H9 (cell line): ENCODE results near the gene EHBP1L1. TPM values are rescaled to one million over a fixed set of nuclear protein-coding genes. Genes with fewer than 3 reads are reported as not detected.
A peak's percentile ranks its signal among the peaks of the same experiment; 100 is the strongest.

Experiments used
- DNase-seq: peaks from one replicate; pipeline ENCODE4 v3.0.0-alpha.2; 2017
- H2AFZ ChIP-seq: one replicate; pipeline ENCODE4 v1.6.1; 2013; ENCODE audit warnings: mild to moderate bottlenecking, low read length, control low read depth, moderate library complexity
- H2AK5ac ChIP-seq: 2 replicates; pipeline ENCODE4 v1.6.1; 2013; ENCODE audit warnings: low read length, control low read depth, mixed read lengths; ENCODE audit not compliant: insufficient read length
- H2BK120ac ChIP-seq: one replicate; pipeline ENCODE4 v1.6.1; 2013; ENCODE audit warnings: low read depth, mild to moderate bottlenecking, low read length, control low read depth, inconsistent platforms; ENCODE audit not compliant: poor library complexity, severe bottlenecking
- H2BK12ac ChIP-seq: 2 replicates; pipeline ENCODE4 v1.6.1; 2013; ENCODE audit warnings: low read length, control low read depth, mixed read lengths, low read depth; ENCODE audit not compliant: insufficient read length
- H2BK15ac ChIP-seq: 2 replicates; pipeline ENCODE4 v1.6.1; 2013; ENCODE audit warnings: low read depth, low read length, control low read depth
- H2BK20ac ChIP-seq: one replicate; pipeline ENCODE4 v1.6.1; 2013; ENCODE audit warnings: low read depth, mild to moderate bottlenecking, low read length, control low read depth, inconsistent platforms; ENCODE audit not compliant: poor library complexity, severe bottlenecking
- H2BK5ac ChIP-seq: 2 replicates; pipeline ENCODE4 v1.6.1; 2013; ENCODE audit warnings: low read length, control low read depth, mixed read lengths; ENCODE audit not compliant: insufficient read length
- H3K14ac ChIP-seq: 2 replicates; pipeline ENCODE4 v1.6.1; 2013; ENCODE audit warnings: low read length, control low read depth; ENCODE audit not compliant: insufficient read depth
- H3K18ac ChIP-seq: 2 replicates; pipeline ENCODE4 v1.6.1; 2013; ENCODE audit warnings: low read depth, mild to moderate bottlenecking, mixed read lengths, low read length, control low read depth; ENCODE audit not compliant: insufficient read length
- H3K23ac ChIP-seq: 2 replicates; pipeline ENCODE4 v1.6.1; 2013; ENCODE audit warnings: low read length, control low read depth, mixed read lengths, low read depth; ENCODE audit not compliant: insufficient read length
- H3K23me2 ChIP-seq: 2 replicates; pipeline ENCODE4 v1.6.1; 2013; ENCODE audit warnings: low read depth, mild to moderate bottlenecking, mixed read lengths, low read length, control low read depth; ENCODE audit not compliant: insufficient read length, poor library complexity, severe bottlenecking
- H3K27ac ChIP-seq: 2 replicates; pipeline ENCODE4 v1.5.1; 2013; ENCODE audit warnings: low read length, control low read depth, mixed read lengths, low read depth; ENCODE audit not compliant: insufficient read length
- H3K27me3 ChIP-seq: 2 replicates; pipeline ENCODE4 v1.6.1; 2013; ENCODE audit warnings: low read length, control low read depth, inconsistent platforms; ENCODE audit not compliant: insufficient read depth
- H3K4ac ChIP-seq: 2 replicates; pipeline ENCODE4 v1.6.1; 2013; ENCODE audit warnings: low read depth, mild to moderate bottlenecking, control low read depth, inconsistent platforms, low read length, moderate library complexity
- H3K4me1 ChIP-seq: 2 replicates; pipeline ENCODE4 v1.6.1; 2013; ENCODE audit warnings: low read length, control low read depth, inconsistent platforms; ENCODE audit not compliant: insufficient read depth
- H3K4me2 ChIP-seq: 2 replicates; pipeline ENCODE4 v1.6.1; 2013; ENCODE audit warnings: low read length, control low read depth, mixed read lengths; ENCODE audit not compliant: insufficient read length, insufficient read depth
- H3K56ac ChIP-seq: 2 replicates; pipeline ENCODE4 v1.6.1; 2013; ENCODE audit warnings: low read depth, mild to moderate bottlenecking, mixed read lengths, low read length, control low read depth; ENCODE audit not compliant: insufficient read length
- H3K79me1 ChIP-seq: 2 replicates; pipeline ENCODE4 v1.6.1; 2013; ENCODE audit warnings: low read depth, mild to moderate bottlenecking, moderate library complexity, low read length, control low read depth, inconsistent platforms; ENCODE audit not compliant: insufficient read depth, poor library complexity, severe bottlenecking
- H3K79me2 ChIP-seq: 2 replicates; pipeline ENCODE4 v1.6.1; 2013; ENCODE audit warnings: low read length, control low read depth, inconsistent platforms; ENCODE audit not compliant: insufficient read depth
- H3K9ac ChIP-seq: 2 replicates; pipeline ENCODE4 v1.6.1; 2013; ENCODE audit warnings: low read length, control low read depth, mixed read lengths; ENCODE audit not compliant: insufficient read length; ENCODE audit errors: extremely low read depth
- H3K9me3 ChIP-seq: one replicate; pipeline ENCODE4 v1.6.1; 2013; ENCODE audit warnings: low read depth, low read length, inconsistent platforms; ENCODE audit not compliant: control insufficient read depth
- H3T11ph ChIP-seq: one replicate; pipeline ENCODE4 v1.6.1; 2013; ENCODE audit warnings: mild to moderate bottlenecking, low read length, control low read depth, inconsistent platforms
- H4K20me1 ChIP-seq: one replicate; pipeline ENCODE4 v1.6.1; 2013; ENCODE audit not compliant: control insufficient read depth, insufficient read length, insufficient read depth
- H4K5ac ChIP-seq: 2 replicates; pipeline ENCODE4 v1.6.1; 2013; ENCODE audit warnings: low read depth, mild to moderate bottlenecking, mixed read lengths, low read length, control low read depth; ENCODE audit not compliant: insufficient read length
- H4K8ac ChIP-seq: replicated peaks from 2 replicates; pipeline ENCODE4 v1.6.1; 2013; ENCODE audit warnings: low read length, control low read depth, mixed read lengths, low read depth; ENCODE audit not compliant: insufficient read length
- H4K91ac ChIP-seq: 2 replicates; pipeline ENCODE4 v1.6.1; 2013; ENCODE audit warnings: low read depth, mild to moderate bottlenecking, moderate library complexity, mixed read lengths, low read length, control low read depth; ENCODE audit not compliant: insufficient read length
- H3K27ac Mint-ChIP-seq, 3 experiments: 2 replicates in 2 of 3; 3 replicates in 1 of 3; pipeline ENCODE4 v1.8.0; 2020 to 2021; ENCODE audit warnings: mixed read lengths in 3 of 3, mild to moderate bottlenecking in 1 of 3, moderate library complexity in 1 of 3
- H3K27me3 Mint-ChIP-seq: 2 replicates; pipeline ENCODE4 v1.8.0; 2021; ENCODE audit warnings: low read depth, mild to moderate bottlenecking, moderate library complexity, mixed read lengths
- H3K36me3 Mint-ChIP-seq, 3 experiments: 2 replicates in 2 of 3; 3 replicates in 1 of 3; pipeline ENCODE4 v1.8.0; 2020 to 2021; ENCODE audit warnings: low read depth in 3 of 3, mixed read lengths in 3 of 3; ENCODE audit not compliant: insufficient read depth in 1 of 3
- H3K4me1 Mint-ChIP-seq, 2 experiments: 2 replicates each; pipeline ENCODE4 v1.8.0; 2020; ENCODE audit warnings: mixed read lengths in 2 of 2
- H3K4me3 Mint-ChIP-seq, 2 experiments: 2 replicates in 1 of 2; 3 replicates in 1 of 2; pipeline ENCODE4 v1.8.0; 2020 to 2021; ENCODE audit warnings: mild to moderate bottlenecking in 2 of 2, mixed read lengths in 2 of 2, moderate library complexity in 1 of 2
- H3K9me3 Mint-ChIP-seq, 2 experiments: 2 replicates in 1 of 2; 3 replicates in 1 of 2; pipeline ENCODE4 v1.8.0; 2020; ENCODE audit warnings: mild to moderate bottlenecking in 2 of 2, mixed read lengths in 2 of 2, moderate library complexity in 1 of 2
- WGBS: extraction: QIAGEN DNeasy Blood & Tissue Kit; methylation state at CpG from one replicate; pipeline ENCODE4 v1.1.7; 2013; ENCODE audit warnings: missing lambda C conversion rate, low lambda C conversion rate, mixed read lengths; ENCODE audit not compliant: insufficient read length; ENCODE audit errors: extremely low coverage; 5-methylcytosine and 5-hydroxymethylcytosine counted together
- total RNA-seq: library from RNA; stranded (reverse); gene quantifications from 2 replicates; pipeline ENCODE4 v1.2.1, GENCODE V29; 2021
- TF ChIP-seq, protein P1 (sequence below): fragments of 200-600 bp; sonication (generic); conservative IDR thresholded peaks from 3 replicates; pipeline ENCODE4 v1.8.0; 2021; ENCODE audit warnings: antibody characterized with exemption, mild to moderate bottlenecking

EHBP1L1 gene
- total RNA-seq, 1 experiment from 2014 or later, result 13.8 TPM

- Mint-ChIP-seq H3K9me3 (no peaks in the 10 kb centered on the region; a peak in 1 of 5 replicates), H3K4me3 (no peak overlapping the region; a peak in 1 of 5 replicates), H3K27ac (peak overlapping the region in 2 of 3 experiments; percentile 34 to 78; a peak in 3 of 7 replicates), H3K4me1 (peaks cover 10 to 14% of the 10 kb centered on the region in 2 experiments), H3K36me3 (peaks cover 20 to 48% (median 43%) of the 10 kb centered on the region in 3 experiments), H3K27me3 (peaks cover 6% of the 10 kb centered on the region)
- Histone ChIP-seq H3K9ac (no peak overlapping the region), H2BK12ac (no peak overlapping the region), H3K23me2 (peaks cover 4% of the 10 kb centered on the region), H4K91ac (no peak overlapping the region), H3K27ac (no peak overlapping the region), H3K56ac (no peak overlapping the region), H3K9me3 (no peaks in the 10 kb centered on the region), H2AFZ (no peak overlapping the region), H3T11ph (no peak overlapping the region), H4K8ac (no peak overlapping the region), H4K5ac (no peak overlapping the region), H3K4me2 (no peak overlapping the region), H2AK5ac (no peak overlapping the region), H2BK5ac (no peak overlapping the region), H2BK15ac (no peak overlapping the region), H2BK120ac (no peak overlapping the region), H3K23ac (no peak overlapping the region), H3K4ac (no peak overlapping the region), H3K4me1 (no peaks in the 10 kb centered on the region), H3K79me1 (no peaks in the 10 kb centered on the region), H3K27me3 (no peaks in the 10 kb centered on the region), H2BK20ac (no peak overlapping the region), H4K20me1 (no peaks in the 10 kb centered on the region), H3K79me2 (no peaks in the 10 kb centered on the region; the same call in 1 of the 2 replicates), H3K14ac (no peak overlapping the region), H3K18ac (no peak overlapping the region)
- DNase-seq, result no peak
- no CpG with 5 or more reads among the region's 12 CpGs for WGBS
- TF ChIP-seq, protein P1, sequence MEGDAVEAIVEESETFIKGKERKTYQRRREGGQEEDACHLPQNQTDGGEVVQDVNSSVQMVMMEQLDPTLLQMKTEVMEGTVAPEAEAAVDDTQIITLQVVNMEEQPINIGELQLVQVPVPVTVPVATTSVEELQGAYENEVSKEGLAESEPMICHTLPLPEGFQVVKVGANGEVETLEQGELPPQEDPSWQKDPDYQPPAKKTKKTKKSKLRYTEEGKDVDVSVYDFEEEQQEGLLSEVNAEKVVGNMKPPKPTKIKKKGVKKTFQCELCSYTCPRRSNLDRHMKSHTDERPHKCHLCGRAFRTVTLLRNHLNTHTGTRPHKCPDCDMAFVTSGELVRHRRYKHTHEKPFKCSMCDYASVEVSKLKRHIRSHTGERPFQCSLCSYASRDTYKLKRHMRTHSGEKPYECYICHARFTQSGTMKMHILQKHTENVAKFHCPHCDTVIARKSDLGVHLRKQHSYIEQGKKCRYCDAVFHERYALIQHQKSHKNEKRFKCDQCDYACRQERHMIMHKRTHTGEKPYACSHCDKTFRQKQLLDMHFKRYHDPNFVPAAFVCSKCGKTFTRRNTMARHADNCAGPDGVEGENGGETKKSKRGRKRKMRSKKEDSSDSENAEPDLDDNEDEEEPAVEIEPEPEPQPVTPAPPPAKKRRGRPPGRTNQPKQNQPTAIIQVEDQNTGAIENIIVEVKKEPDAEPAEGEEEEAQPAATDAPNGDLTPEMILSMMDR, result no peak
Observed at GRCh38 chr11:65528819-65529350, 47.0 kb upstream of the EHBP1L1 start.
